Medulla oblongata (tissue), 1 donor: Measurements from ENCODE around the gene BMPR1B.
A peak's percentile ranks its signal among the peaks of the same experiment; 100 is the strongest.

Experiments used
- DNase-seq: peaks from one replicate; pipeline ENCODE4 v3.0.0-alpha.2; 2015; ENCODE audit errors: extremely low spot score

The BMPR1B gene

DNA sequence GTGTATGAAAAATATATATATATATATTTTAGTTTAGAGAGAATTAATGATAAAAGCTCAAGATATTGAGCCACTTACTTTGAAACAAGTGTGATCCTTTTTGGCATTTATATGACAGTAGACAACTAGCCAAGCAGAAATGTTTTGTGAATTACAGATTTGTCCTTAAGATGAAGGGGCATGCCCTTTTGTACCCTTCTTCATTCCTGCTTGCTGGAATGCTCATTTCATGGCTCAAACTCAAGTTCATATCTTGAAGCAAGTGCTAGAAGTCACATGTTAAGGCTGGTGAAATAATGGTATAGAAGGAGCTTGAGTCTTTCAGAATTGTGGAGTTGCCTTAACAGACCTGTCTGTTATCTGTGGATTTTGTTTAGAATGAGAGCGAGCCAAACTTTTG is 203.0 kb downstream of the BMPR1B start:
- DNase-seq: no peak

DNA sequence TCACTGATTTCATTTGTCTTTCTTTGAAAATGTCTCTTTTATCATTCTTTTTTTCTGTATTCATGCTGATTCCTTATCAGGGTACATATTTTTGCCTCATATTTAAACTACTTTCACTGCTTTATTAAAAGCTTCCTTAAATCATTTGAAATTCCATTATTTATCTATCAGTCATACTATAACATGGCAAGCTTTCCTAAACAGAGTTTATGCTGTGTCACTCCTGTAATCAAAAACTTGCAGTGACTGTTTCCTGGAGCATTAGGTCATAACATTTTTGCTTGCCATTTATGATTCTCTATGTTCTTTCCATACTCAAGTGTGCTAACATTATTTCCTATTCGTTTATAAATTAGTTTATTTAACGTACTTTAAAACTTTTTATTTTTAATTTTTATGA is 203.7 kb downstream of the BMPR1B start:
- no peak for DNase-seq

DNA sequence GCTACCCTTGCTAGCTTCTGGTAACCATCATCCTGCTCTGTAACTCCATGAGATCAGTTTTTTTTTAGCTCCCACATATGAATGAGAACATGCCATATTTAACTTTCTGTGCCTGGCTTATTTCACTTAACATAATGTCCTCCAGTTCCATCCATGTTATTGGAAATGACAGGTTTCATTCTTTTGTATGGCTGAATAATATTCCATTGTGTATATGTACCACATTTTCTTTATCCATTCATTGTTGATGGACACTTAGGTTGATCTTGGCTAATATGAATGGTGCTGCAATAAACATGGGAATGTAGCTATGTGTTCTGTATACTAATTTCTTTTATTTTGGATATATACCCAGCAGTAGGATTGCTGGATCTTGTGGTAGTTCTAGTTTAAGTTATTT is 204.7 kb downstream of the BMPR1B start:
- DNase-seq: no peak

- DNase-seq: no peak
These were observed 208.1 kb downstream of the BMPR1B start for GRCh38 chr4:94965852-94966251.

DNA sequence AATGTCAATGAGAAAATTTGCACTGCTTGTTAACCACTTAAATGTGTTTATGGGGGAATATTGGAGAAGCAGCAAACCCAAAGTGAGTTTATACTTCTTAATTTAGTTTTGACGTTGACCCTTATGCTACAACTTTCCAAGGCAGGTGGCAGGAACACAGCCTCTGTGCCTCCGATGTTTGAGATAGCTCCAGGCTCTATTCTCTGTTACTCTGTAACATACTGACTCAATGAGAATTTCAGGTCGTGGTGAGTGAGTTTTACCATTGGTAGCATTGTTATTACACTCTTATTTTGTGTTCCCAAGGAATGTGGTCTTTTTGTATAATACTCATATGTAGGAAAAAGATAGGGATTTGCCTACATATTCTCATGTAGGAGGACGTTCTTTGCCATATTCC is 210.7 kb downstream of the BMPR1B start:
- no peak for DNase-seq

DNA sequence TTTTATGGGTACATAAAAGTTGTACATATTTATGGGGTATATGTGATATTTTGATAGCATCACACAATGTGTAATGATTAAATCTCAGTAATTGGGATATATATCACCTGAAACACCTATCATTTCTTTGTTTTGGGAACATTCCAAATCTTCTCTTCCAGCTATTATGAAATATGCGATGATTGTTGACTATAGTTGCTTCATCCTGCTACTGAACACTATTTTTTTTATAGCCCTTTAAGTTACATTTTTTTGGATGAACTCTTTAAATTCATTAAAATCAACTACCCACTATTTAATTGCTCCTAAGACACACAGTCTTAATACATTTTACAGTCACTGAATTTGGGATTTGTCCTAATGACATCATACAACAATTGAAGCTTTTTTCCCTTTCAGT is 212.9 kb downstream of the BMPR1B start:
- no peak for DNase-seq

- DNase-seq: no peak
These were observed 217.0 kb downstream of the BMPR1B start for GRCh38 chr4:94974773-94975172.

DNA sequence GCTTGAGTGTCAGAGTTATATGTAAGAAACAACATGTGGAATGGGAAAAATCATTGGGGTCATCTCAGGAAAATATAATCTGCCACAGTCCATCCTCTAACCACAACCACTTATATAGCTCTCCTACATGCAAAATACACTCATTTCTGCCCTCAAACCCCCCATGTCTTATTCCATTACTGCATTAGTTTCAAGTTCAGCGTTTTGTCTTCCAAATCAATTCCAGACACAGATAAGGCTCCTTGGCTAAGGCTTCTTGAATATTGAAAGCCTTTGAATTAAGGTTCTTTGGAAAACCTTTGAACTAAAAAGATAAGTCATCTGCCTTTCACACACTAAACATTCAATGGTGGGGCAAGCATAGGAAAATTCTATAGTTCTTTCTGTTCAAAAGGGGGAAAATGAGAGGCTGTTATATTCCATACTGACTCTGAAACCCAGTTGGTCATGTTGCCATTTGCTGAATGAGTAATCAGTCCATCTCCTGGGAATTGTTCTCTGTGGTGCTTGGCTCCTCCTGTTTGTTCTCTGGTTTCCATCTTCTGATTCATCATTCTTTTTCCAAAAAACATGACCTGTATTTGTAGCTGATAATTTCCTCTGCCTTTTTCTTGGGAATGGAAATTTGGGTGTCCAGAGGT is 218.7 kb downstream of the BMPR1B start:
- DNase-seq: no peak

- DNase-seq: no peak
These were observed 221.1 kb downstream of the BMPR1B start for GRCh38 chr4:94978904-94979303.

DNA sequence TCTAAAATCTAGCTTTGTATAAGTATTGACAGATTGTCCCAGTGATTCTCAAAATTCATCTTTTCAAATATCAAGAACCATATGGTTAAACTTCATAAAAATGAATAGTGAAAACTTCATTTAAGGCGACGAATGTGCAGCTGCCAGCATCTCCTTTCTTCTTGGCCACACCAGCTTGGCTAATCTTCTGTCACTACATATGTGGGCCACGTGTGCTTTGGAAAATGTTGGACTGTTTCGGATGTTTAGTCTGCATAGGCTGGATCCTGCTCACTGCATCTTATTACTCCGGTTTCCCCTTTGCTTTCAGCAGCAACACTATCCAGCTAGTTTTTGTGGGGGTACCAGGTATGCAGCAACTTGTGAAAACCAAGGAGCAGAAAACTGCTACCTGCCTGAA is 221.9 kb downstream of the BMPR1B start:
- DNase-seq: no peak

- DNase-seq: peak; percentile 61
These were observed 238.1 kb downstream of the BMPR1B start for GRCh38 chr4:94995684-94996394.

DNA sequence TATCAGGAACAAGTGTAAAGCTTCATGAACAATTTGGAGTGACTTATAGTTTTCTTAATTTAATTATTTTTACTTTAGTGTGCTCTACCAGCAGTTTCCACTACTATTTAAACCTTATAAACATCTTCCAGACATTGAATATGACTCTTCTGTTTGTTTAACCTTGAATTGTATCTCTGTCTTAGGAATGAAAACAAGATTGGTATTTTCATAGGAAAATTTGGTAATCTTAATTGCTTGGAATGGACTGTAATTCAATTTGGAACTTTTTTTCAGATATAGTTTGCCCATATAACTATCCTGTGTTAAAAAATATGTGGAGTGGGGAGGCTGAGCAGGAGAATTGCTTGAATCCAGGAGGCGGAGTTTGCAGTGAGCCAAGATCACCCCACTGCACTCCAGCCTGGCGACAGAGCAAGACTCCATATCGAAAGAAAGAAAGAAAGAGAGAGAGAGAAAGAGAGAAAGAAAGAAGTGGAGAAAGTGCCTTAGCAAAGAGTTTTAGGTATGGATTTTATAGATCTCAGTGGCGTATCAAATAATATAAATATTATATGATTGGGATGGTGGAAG is 242.4 kb downstream of the BMPR1B start:
- DNase-seq: no peak

- no peak for DNase-seq
These were observed 247.2 kb downstream of the BMPR1B start for GRCh38 chr4:95004912-95005311.

DNA sequence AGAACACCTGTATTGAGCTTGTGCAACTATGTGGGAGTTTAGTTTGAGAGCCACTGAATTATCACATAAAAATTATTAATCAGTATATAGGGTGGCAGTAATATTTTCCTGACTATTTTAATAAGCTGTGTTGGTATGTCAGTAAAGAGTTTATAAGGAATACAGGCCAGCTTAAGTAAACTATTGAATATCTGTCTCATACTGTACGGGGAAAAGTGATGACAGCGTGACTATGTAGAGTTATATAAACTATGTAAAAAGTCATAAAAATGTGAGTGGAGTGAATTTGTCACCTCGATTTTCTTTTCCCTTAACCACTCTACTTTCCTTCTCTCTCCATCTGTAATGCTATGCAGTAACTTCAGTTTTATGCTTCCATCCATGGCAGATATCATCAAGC is 250.2 kb downstream of the BMPR1B start:
- DNase-seq: no peak

- no peak for DNase-seq
These were observed 255.5 kb downstream of the BMPR1B start for GRCh38 chr4:95013236-95013635.

- DNase-seq: no peak
These were observed 256.3 kb downstream of the BMPR1B start for GRCh38 chr4:95014068-95014467.

DNA sequence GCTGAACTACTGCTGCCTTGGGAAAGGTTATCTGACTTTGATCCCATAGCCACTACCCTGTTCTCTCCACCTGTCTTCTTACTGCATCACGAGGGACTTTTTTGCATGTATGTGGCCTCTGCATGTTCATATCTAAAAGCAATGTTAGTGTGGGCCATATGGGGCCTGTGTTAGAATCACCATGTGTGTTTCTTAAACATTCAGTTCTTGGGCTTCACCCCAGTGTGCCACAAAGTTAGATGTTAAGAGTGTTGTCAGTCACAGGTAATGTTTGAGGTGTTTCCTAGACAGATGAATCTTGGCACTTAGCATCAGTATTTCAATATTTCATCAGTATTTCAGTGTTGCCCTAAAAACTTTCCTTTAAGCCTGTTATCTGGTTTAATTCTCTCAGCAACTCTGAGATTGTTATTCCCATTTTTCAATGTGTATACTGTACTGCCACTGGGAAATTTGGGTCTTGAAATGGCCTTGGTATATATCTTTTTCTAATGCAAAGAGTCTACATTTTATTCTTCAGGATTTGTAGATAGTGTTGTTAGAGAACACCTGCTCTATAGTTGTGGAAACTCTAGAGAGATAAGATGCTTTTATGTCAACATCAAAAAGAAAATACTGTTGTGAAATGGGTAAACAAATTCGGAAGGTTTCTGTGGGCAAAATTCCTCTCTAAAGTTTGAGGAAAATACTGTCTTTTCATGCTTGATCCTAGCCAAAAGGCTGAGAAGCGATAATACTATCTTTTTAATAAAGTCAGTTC is 259.7 kb downstream of the BMPR1B start:
- DNase-seq: no peak

GRCh38 chr4:95018785-95019184 is 261.0 kb downstream of the BMPR1B start:
- DNase-seq: no peak

DNA sequence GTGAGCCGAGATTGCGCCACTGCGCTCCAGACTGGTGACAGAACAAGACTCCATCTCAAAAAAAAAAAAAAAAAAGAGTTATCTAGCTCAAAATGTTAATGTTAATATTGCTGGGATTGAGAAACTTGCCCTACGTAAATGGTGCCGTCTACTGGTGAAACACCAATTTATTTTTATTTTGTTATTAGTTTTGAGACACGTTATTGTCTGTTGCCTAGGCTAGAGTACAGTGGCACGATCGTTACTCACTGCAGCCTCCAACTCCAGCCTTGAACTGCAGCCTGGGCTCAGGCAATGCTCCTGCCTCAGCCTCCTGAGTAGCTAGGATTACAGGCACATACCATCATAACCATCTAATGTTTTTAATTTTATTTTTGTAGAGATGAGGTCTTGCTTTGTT is 262.8 kb downstream of the BMPR1B start:
- DNase-seq: no peak

DNA sequence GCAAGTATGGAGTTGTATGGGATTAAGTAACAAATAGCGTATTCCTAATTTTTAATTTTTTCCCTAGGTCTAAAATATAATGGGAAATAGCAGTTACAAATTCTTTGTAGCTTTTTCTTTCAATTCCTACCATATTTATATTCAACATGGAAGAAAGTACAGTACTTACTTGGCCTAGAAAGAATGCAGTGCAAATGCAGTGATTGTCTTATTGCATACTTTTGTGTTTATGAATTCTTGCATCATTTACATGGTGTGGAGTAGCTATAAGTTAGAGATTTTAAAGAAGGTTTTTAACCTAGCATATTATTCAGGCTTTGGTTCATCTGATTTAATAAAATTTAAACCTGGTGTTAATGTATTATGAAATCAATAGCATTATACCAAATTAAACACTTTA is 263.3 kb downstream of the BMPR1B start:
- DNase-seq: no peak

GRCh38 chr4:95023110-95023509 is 265.4 kb downstream of the BMPR1B start:
- no peak for DNase-seq

DNA sequence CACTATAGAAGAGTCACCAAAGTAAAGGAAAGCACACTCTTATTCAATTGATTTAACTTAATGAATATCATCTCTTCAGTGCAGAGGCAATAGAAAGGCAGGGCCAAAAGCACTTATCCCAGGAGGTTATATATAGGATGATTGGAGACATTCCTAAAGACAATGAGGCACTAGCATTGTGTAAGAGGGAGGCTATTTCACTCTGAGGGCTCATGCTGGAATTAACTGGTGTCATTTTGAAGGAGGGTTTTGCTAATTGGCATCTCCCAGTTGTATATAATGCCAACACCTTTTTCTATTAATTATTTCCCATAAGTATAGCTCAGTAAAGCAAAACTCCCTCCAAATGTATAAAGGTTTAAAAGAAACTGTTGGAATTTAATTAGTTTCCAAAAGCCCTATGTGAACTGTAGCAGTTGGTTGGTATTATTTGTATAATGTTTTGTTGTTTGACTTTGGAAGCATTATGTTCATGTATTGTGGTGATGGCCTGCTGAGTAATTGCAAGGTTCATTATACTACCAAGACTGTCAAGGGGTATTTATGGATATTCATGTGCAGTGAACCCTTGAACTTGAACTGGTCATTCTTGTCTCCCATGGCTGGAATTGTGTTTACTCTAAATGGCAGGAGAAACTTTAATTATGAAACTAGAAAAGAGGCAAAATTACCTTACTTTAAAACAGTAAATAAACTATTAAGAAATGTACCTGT is 270.3 kb downstream of the BMPR1B start:
- DNase-seq: no peak
